Measurements from ENCODE around the gene SNCAIP.

The SNCAIP gene

GRCh38 chr5:122401976-122402725, 90.1 kb downstream of the SNCAIP start:
- DNase-seq = no peak

- DNase-seq = no peak
Measured at GRCh38 chr5:122402955-122403685, 91.1 kb downstream of the SNCAIP start.

DNA sequence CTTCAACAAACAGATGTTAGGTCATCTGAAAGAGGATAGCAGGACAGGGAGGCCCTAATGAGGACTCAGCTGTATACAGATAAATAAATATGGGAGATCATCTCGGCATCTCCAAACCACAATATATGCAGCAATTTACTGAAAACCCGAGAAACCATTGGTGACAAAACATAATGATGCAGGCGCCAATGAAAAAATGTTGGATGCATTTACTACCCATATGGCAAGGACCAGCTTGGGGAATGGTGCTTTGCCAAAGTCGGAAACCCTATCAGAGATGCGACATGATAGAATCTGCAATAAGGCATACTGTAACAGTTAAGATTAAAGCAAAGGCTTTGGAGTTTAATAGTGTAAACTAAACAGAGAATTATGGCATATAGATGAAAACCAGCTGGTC, 92.0 kb downstream of the SNCAIP start:
- DNase-seq = no peak

GRCh38 chr5:122404653-122405362, 92.8 kb downstream of the SNCAIP start:
- no peak for DNase-seq

DNA sequence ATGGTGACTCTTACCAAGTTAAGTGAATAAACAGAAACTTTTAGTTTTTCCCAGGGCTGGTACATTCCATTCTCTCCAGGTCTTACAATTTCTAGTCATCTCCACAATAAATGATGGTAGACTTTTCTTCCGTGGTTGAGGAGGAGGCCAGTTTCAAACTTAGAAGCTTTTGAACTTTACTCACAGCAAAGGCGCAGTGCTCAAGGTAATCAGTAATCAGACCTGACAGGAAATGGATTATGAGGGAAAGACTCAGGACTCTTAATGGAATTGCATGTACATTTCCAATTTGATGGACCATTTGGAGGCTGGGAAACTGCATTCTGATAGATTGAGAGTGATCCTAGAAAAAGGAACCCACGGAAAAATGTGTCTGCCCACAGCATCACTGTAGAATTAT, 93.7 kb downstream of the SNCAIP start:
- DNase-seq = no peak

DNA sequence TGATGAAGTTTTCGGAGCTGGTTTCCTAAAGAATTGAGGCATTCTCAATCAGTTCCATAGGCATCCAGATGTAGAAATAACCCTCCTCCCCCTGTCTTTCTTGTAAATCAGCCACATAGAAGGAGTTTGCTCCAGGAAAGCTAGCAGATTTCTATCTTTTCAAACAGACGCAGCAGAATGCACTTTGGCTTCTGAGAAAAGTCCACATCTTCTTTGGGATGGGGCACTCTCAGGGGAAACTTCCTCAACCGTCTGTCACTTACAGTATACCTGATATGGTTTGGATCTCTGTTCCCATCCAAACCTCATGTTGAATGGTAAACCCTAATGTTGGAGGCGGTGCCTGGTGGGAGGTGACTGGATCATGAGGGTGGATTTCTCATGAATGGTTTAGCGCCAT, 94.1 kb downstream of the SNCAIP start:
- no peak for DNase-seq

GRCh38 chr5:122408592-122409224, 96.7 kb downstream of the SNCAIP start:
- no peak for DNase-seq

- DNase-seq = no peak
Measured at GRCh38 chr5:122412966-122413365, 100.9 kb downstream of the SNCAIP start.

DNA sequence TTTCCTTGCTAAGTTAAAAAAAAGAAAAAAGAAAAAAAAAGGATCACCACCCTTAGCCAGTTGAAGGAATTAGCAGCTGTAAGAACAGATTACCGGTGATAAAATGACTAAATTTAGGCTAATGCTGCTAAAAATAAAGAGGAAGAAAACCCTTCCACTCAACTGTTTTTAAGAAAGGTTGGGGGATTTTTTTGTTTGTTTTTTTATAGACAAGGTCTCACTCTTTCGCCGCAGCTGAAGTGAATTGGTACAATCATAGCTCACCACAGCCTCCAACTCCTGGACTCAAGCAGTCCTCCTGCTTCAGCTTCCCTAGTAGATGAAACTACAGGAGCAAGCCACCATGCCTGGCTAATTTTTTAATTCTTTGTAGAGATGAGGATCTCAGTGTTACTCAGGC, 101.7 kb downstream of the SNCAIP start:
- no peak for DNase-seq

DNA sequence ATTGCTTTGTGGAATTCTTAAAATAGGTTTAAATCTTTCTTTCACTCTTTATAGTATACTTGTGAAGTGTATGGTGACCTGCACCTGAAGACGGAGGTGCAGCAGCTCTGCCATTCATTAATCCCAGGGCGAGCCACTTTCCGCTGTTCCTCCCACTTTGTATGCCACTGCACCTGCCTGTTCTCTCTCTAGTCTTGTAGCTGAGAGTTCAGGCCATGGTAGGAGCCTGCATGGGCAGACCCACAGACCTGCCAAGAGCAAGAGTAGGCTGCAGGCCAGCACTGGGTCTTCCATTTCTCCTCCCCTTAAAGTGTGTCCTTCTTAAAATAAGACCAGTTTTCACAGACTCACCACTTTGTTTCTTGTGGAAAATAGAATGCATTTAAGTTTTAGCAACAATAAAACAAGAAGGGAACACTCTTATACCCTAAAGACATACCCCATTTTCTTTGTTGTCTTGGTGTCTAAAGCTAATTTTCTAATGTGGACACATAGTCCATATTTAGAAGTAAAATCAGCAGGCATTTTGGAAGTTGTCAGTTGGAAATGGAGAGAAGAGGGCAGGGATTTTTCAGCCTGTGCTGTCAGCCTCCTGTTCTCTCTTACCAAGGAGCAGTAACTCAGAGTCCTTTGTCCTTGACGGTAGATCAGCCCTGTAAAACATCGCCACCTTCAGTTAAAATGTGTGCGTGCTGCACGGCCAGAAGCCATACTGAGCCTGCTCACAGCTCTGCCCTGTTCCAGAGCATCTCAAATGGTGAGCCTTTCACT, 103.2 kb downstream of the SNCAIP start:
- no peak for DNase-seq

- no peak for DNase-seq
Measured at GRCh38 chr5:122415801-122416120, 103.7 kb downstream of the SNCAIP start.

- DNase-seq = no peak
Measured at GRCh38 chr5:122419142-122419894, 107.3 kb downstream of the SNCAIP start.

- DNase-seq = no peak
Measured at GRCh38 chr5:122420091-122420490, 108.1 kb downstream of the SNCAIP start.

DNA sequence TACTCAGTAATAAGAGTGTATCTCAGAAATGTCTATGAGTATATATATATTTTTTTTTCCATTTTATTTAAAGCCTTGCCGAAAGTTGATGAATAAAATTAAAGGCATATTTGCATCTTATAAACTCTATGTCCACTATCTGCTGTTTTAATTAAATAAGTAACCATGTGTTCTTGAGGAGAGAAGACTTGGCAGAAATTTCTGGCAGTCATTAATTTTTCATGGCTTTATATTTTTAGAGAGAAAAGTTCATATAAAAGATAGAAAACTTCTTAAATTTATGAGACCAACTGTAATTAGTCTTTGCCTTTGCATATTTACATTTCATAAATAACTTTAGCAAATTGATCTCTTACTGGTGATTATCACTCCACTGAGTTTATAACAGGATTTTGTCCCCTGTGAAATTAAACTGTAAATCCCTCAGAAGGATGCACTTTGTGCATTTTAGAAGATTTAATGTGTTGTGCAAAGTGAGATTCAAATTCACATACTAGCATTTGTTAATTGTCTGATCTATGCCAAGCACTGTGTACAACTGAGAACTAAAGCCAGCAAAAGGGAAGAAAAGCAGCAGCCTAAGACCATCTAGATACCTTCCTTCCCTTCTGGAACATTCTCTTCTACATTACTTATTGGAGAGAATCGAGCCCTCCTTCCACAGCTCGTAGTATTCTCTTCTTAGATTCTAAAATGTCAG, 108.7 kb downstream of the SNCAIP start:
- no peak for DNase-seq

GRCh38 chr5:122421374-122422079, 109.5 kb downstream of the SNCAIP start:
- no peak for DNase-seq

GRCh38 chr5:122423221-122423620, 111.2 kb downstream of the SNCAIP start:
- DNase-seq = no peak

DNA sequence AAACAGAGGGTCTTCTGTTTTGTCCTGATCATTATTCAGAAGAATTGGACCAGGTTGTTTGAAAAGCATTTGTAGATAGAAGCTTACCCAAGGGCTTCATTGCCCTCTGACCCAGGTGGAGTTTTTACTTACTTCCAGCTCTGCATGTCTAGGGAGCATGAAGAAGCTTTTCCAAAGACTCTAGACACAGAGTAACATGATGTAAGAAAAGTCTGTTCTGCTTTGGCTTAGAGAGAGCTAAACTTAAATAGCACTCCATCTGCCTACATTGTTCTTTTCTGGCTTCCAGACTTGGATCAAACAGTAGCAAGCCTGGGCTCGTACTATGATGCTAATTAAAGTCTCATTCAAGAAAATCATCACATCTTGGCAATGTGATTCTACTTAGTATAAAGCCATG, 112.1 kb downstream of the SNCAIP start:
- DNase-seq = no peak

DNA sequence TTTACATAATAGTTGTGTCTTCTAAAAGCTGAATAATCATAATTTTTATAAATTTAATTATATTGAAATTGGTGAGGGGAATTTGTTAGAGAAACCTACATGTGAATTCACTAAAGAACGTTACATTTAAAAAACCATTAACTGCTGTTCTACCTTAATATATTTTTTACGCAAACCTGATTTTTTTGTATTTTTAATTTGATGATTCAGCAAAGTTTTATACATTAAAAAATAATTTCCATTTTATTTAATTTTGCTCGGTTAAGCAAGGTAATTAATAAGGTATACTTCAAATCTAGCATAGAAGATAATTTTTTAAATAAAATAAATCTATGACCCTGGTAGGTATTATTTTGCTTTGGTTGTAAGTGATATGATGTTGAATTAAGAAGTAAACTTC, 114.3 kb downstream of the SNCAIP start:
- DNase-seq = no peak

GRCh38 chr5:122427621-122428020, 115.6 kb downstream of the SNCAIP start:
- no peak for DNase-seq

GRCh38 chr5:122429545-122430318, 117.7 kb downstream of the SNCAIP start:
- no peak for DNase-seq
